ENCODE data around the gene IGFBPL1. TPM values are rescaled to one million over a fixed set of nuclear protein-coding genes. Genes with fewer than 3 reads are reported as not detected.

IGFBPL1 gene
- total RNA-seq, 1 experiment from 2014 or later: not detected

DNA sequence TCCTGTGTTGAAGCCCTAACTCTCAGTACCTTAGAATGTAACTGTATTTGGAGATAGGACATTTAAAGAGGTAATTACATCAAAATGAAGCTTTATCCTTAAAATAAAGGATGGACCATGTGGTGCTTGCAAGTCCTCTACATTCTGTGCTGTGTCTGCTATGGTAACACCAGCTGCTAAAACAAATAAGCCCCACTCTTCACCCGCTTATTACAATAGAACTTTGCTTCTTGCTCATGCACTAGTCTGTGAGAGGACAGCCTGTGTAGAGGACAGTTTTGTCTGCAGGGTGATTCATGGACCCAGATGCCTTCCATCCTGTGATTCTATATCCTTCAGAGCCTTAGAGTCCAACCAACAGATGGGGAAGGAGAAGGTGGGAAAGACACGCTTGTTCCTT, 12.5 kb upstream of the IGFBPL1 start:
- POLR2A ChIA-PET (ENCODE audit: unreplicated experiment): no interaction called here
- no peak overlapping the region for H2AFZ ChIP-seq
- H3K4me2 ChIP-seq: no peak overlapping the region

GRCh38 chr9:38435521-38435920, 11.3 kb upstream of the IGFBPL1 start:
- H3K27ac ChIP-seq: no peak overlapping the region
- intact Hi-C loops (cut with micrococcal nuclease; ENCODE audit: unreplicated experiment): no loop called here
- H3K9me2 ChIP-seq (ENCODE audit: insufficient read depth): no peaks in the 10 kb centered on the region
- DNase-seq: no peak
- no peaks in the 10 kb centered on the region for H3K27me3 ChIP-seq (ENCODE audit: insufficient read depth, low read depth)
- no peaks in the 10 kb centered on the region for H4K20me1 ChIP-seq (ENCODE audit: insufficient read depth)
- peaks cover 12% of the 10 kb centered on the region; the same call in 1 of the 2 replicates for H3K4me1 ChIP-seq (replicated peaks; ENCODE audit: insufficient read depth)
- H3K9me3 ChIP-seq (ENCODE audit: insufficient read depth, low read depth): no peaks in the 10 kb centered on the region
- no peak overlapping the region for H2AFZ ChIP-seq
- no peaks in the 10 kb centered on the region for H3K79me2 ChIP-seq (ENCODE audit: low read depth)
- BruUV-seq (replicated peaks): no TSS peak
- H3K4me2 ChIP-seq: no peak overlapping the region
- 0 out of 2 replicates have a peak, but pooled peaks cover 4% of the 10 kb centered on the region for H3F3A ChIP-seq (ENCODE audit: insufficient read depth, low read depth)
- H3K4me3 ChIP-seq: no peak overlapping the region
- TF ChIP-seq CTCF (conservative IDR thresholded peaks at IDR 0.05) (no peak), EZH2 (IDR thresholded peaks at IDR 0.05; ENCODE audit: low read depth) (no peak)
- ChIA-PET CTCF (no interaction called here), POLR2A (ENCODE audit: unreplicated experiment) (no interaction called here)
- H3K36me3 ChIP-seq (ENCODE audit: low read depth): no peaks in the 10 kb centered on the region

More for the DNA sequence above, 12.5 kb upstream of the IGFBPL1 start:
- intact Hi-C loops (cut with micrococcal nuclease; ENCODE audit: unreplicated experiment): no loop called here
- Histone ChIP-seq H3K9me2 (ENCODE audit: insufficient read depth) (no peaks in the 10 kb centered on the region), H3K27ac (no peak overlapping the region), H3F3A (ENCODE audit: insufficient read depth, low read depth) (0 out of 2 replicates have a peak, but pooled peaks cover 4% of the 10 kb centered on the region), H3K4me1 (replicated peaks; ENCODE audit: insufficient read depth) (peaks cover 12% of the 10 kb centered on the region; the same call in 1 of the 2 replicates), H3K36me3 (ENCODE audit: low read depth) (no peaks in the 10 kb centered on the region), H3K27me3 (ENCODE audit: insufficient read depth, low read depth) (no peaks in the 10 kb centered on the region), H4K20me1 (ENCODE audit: insufficient read depth) (no peaks in the 10 kb centered on the region), H3K4me3 (no peak overlapping the region), H3K9me3 (ENCODE audit: insufficient read depth, low read depth) (no peaks in the 10 kb centered on the region), H3K79me2 (ENCODE audit: low read depth) (no peaks in the 10 kb centered on the region)
- DNase-seq: no peak
- CTCF ChIA-PET: no interaction called here
- TF ChIP-seq CTCF (conservative IDR thresholded peaks at IDR 0.05): no peak
- no peak for TF ChIP-seq EZH2 (IDR thresholded peaks at IDR 0.05; ENCODE audit: low read depth)
- BruUV-seq (replicated peaks): no TSS peak

GRCh38 chr9:38434853-38435252, 10.6 kb upstream of the IGFBPL1 start:
- no peaks in the 10 kb centered on the region for H3K9me2 ChIP-seq (ENCODE audit: insufficient read depth)
- 0 out of 2 replicates have a peak, but pooled peaks cover 4% of the 10 kb centered on the region for H3F3A ChIP-seq (ENCODE audit: insufficient read depth, low read depth)
- peaks cover 12% of the 10 kb centered on the region; the same call in 1 of the 2 replicates for H3K4me1 ChIP-seq (replicated peaks; ENCODE audit: insufficient read depth)
- H3K79me2 ChIP-seq (ENCODE audit: low read depth): no peaks in the 10 kb centered on the region
- no TSS peak for BruUV-seq (replicated peaks)
- TF ChIP-seq EZH2 (IDR thresholded peaks at IDR 0.05; ENCODE audit: low read depth): no peak
- no peak for TF ChIP-seq CTCF (conservative IDR thresholded peaks at IDR 0.05)
- no peak overlapping the region for H2AFZ ChIP-seq
- H4K20me1 ChIP-seq (ENCODE audit: insufficient read depth): no peaks in the 10 kb centered on the region
- ChIA-PET CTCF (no interaction called here), POLR2A (ENCODE audit: unreplicated experiment) (no interaction called here)
- no peak for DNase-seq
- no peaks in the 10 kb centered on the region for H3K36me3 ChIP-seq (ENCODE audit: low read depth)
- H3K27ac ChIP-seq: no peak overlapping the region
- H3K9me3 ChIP-seq (ENCODE audit: insufficient read depth, low read depth): no peaks in the 10 kb centered on the region
- no peaks in the 10 kb centered on the region for H3K27me3 ChIP-seq (ENCODE audit: insufficient read depth, low read depth)
- H3K4me2 ChIP-seq: no peak overlapping the region
- no peak overlapping the region for H3K4me3 ChIP-seq
- intact Hi-C loops (cut with micrococcal nuclease; ENCODE audit: unreplicated experiment): no loop called here

Measured in PC-9 (cell line).